GM21619 (cell line): ENCODE data around the gene ITPK1.
"Not testable (repeated sequence)": the region's sequence is repeated elsewhere in the genome, so short reads cannot be mapped to it uniquely, and the experiment has no call there.

Experiments used
- ATAC-seq: cut with Tn5 transposase; IDR thresholded peaks from one replicate; pipeline ENCODE4 v1.9.1; 2021; ENCODE audit not compliant: unreplicated experiment

The ITPK1 gene

GRCh38 chr14:93105856-93106255 lies 9.9 kb downstream of the ITPK1 start:
- ATAC-seq = not testable (repeated sequence)

GRCh38 chr14:93105362-93105761 lies 10.4 kb downstream of the ITPK1 start:
- no peak for ATAC-seq

DNA sequence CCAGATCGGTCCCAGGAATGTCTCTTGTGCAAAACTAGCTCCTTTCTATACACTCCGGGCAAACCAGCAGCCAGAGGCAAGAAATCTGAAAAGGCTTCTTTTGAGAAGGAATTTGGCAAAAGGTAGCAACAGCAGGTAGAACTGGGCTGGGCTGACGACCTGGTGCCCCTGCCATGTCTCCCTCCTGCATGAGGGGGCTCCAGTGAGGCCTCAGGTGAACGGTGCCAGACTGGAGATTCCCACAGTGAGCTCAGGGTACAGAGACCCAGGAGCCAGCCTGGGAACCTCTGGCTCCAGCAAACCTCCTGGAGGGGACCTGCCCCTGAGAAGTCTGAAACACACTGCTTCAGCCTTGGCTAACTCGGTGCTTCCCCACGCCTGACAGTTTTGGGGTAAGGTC lies 10.8 kb downstream of the ITPK1 start:
- no peak for ATAC-seq

DNA sequence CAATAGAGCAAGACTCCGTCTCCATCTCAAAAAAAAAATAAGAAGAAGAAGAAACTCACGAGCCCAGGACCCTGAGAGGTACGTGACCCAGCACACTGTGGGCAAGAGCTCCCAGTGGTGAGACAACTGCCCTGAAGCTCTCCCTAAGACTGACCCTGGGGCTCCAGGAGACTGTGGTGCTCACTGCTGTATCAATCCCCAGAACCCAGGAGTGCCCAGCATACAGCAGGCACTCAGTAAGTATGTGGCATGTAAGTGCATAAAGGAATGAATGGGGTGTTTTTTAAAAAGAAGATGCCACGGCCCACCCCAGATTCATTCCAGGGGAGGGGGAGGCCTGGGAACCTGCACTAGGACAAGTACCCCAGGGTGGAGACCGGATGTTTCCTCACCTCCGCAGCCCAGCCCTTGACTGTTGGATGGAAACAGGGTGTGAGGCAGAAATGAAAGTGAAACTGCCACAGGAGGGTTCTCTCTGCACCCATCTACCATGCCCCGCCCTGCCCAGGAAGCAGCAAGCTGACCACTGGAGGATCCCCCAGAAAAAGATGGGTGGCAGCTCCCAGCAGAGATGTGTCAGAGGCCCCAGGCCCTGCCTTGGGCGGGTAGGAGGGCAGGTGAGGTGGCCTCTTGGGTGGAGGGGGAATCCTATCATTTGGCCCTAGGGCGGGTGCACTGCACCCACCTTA lies 12.2 kb downstream of the ITPK1 start:
- ATAC-seq = peak; percentile 94

- ATAC-seq = no peak
These were observed 13.6 kb downstream of the ITPK1 start for GRCh38 chr14:93102141-93102540.

DNA sequence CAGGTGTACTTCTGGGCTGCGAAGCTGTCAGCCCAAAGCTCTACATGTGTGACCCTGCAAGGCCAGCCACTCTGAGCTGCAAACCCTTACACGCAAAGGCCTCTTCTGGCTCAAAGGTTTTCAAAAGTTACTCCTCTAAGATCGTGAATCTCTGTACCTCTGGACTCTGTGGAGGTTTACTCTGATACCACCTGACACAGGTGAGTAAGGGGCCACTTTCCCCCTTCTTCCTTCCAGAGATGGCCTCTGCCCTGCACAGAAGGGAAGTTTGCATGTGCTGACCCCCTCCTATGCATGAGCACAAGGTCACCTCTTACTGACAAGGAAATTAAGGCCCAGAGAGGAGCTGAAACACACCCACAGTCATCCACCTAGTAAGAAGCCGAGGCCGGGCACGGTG lies 14.5 kb downstream of the ITPK1 start:
- ATAC-seq = no peak

DNA sequence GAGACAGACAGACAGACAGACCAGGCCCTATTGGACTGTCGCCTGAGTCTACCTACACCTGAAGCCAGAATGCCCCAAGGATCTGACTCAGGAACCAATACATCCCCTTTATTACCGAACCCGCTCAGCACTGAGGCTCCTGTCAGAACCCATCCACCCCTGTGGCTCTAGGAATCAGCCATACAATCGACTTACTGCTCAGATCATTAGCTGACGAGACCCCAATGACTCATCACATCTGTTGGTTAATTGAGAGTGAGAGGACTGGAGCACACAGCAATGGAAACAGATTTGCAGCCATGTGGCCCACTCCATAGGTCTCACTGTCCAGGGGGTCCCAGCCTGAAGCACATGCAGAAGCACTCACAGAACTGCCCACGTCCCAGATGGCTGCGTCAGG lies 15.2 kb downstream of the ITPK1 start:
- ATAC-seq = no peak

DNA sequence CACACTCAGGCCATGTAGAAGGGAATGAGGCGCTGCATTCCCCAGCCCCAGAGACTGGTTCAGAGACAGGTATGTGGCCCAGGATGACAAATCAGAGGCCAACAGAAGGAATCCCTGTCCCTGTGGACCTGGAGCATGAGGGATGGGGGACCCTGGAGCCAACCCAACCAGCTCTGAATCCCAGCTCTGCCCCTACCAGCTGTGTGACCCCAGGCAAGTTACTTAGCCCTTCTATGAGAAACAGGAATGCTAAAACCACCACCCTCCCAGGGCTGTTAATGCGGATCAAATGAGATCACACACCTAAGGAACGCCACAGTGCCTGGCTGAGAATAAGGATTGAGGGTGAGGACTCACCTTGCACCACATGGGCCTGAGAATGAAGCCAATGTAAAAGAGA lies 15.6 kb downstream of the ITPK1 start:
- no peak for ATAC-seq

GRCh38 chr14:93099643-93100042 lies 16.1 kb downstream of the ITPK1 start:
- no peak for ATAC-seq

- no peak for ATAC-seq
These were observed 16.5 kb downstream of the ITPK1 start for GRCh38 chr14:93099196-93099595.

DNA sequence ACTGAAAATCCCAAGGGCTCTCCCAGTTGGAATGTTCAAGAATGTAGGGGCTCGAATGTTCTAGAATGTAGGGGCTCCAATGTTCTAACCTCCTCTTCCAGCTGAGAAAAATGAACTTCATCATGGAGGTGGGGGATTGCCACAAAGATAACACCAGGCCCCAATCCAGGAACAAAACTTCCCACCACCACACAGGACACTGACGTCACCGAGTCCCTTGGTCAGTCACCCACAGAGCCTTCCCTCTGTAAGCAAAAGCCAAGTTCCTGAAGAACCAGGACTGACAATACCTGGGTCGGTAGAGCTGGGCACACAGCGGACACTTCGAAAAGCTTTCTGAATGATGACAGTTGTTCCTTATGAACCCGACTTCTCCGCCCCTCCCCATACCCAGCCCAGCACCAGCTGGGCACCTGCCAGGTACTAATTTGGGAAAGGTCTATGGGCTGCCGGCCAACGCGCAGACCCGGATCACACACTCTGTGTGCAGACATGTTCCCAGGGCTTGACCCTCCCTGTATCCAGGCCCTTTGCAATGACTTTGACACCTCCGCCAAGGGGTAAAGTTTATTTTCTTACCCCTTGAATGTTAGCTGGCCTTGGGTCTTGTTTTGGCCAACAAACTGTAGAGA lies 18.9 kb downstream of the ITPK1 start:
- ATAC-seq = no peak

DNA sequence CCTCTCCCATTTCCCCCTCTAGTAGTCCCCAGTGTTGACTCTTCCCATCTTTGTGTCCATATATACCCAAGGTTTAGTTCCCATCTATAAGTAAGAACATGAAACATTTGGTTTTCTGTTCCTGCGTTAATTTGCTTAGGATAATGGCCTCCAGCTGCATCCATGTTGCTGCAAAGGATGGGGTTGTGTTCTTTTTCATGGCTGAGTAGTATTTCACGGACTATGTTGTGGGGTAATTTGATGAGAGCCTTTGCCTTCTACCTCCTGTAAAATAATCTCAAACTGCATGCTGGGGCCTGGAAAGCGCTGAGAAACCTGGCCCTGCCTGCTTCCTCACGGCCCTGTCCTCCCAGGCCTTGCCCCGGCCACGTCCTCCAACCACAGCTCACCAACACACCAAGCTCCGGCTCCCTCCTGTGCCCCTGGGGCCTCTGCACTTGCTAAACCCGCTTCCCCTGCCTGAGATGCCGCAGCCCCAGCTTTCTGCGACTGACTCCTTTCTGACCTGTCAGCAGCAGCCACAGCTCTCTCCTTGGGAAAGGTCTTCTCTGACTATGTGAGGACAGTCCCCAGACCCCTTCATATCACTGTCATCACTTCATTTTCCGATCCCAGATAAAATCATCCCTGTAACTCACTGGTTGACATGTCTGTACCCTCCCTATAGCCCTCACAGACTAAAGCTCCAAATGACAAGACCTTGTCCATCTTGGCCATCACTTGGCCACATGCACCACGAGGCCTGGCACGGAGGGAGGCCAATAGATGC lies 19.8 kb downstream of the ITPK1 start:
- ATAC-seq = no peak

- no peak for ATAC-seq
These were observed 21.4 kb downstream of the ITPK1 start for GRCh38 chr14:93094121-93094918.

GRCh38 chr14:93092606-93093556 lies 22.8 kb downstream of the ITPK1 start:
- no peak for ATAC-seq

DNA sequence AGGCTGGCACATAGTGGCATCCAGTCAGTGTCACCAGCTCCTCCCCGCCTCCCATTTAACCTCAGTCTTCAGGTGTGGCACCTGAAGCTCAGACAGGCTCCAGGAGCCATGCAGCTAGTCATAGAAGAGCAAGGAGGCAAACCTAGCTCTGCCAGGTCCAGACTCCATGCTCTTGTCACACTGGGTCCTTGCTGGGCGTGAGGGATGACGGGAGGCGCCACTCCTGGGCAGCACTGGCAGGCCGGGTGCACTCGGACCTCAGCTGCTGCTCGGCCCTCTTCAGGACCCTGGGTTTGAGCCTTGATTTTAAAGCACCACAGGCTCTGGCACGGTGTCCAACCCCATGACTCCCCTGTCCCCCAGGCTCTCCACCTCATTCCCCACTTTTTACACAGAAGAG lies 24.1 kb downstream of the ITPK1 start:
- no peak for ATAC-seq

DNA sequence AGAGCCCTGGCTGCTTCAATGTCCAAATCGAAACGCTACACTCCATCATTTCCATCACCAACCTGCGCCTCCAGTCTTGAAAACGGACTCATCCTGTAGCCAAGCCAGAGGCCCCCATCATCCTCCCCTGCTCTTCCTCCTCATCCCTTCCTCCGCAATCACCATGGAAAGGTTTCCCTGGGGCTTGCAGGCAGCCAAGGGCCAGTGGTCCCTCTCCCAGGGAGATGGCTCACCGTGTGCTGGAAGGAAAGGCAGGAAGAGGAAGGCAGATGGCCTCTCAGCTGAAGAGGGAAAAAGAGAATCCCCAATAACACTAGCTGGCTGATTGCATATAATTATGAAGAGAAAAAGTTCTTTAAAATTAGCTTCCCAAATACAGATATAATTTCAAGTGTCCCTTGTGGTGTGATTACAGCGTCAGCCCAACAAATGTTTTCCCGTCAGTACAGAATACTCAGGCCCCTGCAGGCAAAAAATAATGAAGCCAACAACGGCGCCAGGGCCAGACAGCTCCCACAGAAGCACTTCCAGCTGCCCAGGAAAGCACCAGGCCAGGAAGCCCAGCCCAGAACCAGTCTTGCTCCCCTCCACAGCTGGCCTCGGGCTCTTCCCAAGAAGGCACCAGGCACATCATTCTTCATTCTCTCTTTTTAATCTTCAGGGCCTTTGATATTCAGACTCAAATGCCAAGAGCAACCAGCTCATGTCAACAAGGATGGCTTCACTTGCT lies 24.7 kb downstream of the ITPK1 start:
- no peak for ATAC-seq

DNA sequence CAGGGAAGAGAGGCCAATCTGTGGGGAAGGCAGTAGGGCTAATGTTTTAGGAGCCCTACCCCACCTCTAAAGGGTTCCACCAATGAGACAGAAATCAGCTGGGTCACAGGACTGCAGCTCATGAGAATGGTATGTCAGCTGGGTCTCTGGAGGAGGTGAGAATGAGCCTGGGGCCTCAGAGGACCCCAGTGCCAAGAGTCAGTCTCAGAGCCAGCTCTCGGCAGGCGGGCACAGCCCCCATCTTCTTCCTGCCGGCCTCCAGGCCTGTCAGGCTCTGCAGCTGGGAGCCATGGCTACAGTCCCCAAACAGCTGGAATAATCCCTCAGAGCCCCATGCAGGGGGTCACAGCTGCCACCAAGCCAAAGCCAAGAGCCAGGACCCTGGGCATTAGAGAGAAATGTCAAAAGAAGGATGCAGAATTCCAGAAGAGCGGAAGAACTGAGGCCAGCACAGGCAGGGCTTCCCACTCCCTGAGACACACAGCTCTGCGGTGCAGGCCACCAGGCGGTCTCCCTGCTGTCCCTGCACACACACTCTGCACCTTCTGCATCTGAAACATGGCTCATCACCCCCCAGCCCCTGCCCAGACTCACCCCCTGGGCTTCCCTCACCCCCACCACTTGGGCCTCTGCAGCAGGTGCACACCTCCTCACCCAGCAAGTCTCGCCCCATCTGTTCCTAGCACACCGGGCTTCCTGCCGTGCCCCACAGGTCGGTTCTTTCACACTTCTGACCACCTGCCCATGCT lies 26.0 kb downstream of the ITPK1 start:
- no peak for ATAC-seq

- no peak for ATAC-seq
These were observed 29.2 kb downstream of the ITPK1 start for GRCh38 chr14:93086441-93087055.
